Esophagus muscularis mucosa (tissue), 4 donors: ENCODE measurements around the gene LPAR3. TPM values are rescaled to one million over a fixed set of nuclear protein-coding genes. Genes with fewer than 3 reads are reported as not detected.

Experiments
- DNase-seq: peaks from one replicate; pipeline ENCODE4 v3.0.0-alpha.2; 2017; ENCODE audit errors: extremely low spot score
- H3K27ac ChIP-seq, 4 donors: fragments of 200-600 bp; sonication (generic); replicated peaks in 1 of 4; 1 replicate in 3 of 4; 2 replicates in 1 of 4; pipeline ENCODE4 v1.5.1; 2016 to 2019; ENCODE audit warnings: mild to moderate bottlenecking in 1 of 4
- H3K27me3 ChIP-seq, 4 donors: fragments of 200-600 bp; sonication (generic); one replicate each; pipeline versions ENCODE4 v1.5.1 to v1.6.0; 2016 to 2019
- H3K36me3 ChIP-seq, 4 donors: fragments of 200-600 bp; sonication (generic); one replicate each; pipeline ENCODE4 v1.5.1; 2016 to 2019
- H3K4me1 ChIP-seq, 4 donors: fragments of 200-600 bp; sonication (generic); one replicate each; pipeline ENCODE4 v1.5.1; 2016 to 2019
- H3K4me3 ChIP-seq, 4 donors: fragments of 200-600 bp; sonication (generic); 1 replicate in 2 of 4; 2 replicates in 2 of 4; pipeline ENCODE4 v1.5.1; 2016 to 2019; ENCODE audit warnings: mild to moderate bottlenecking in 4 of 4, moderate library complexity in 1 of 4
- H3K9me3 ChIP-seq, 4 donors: fragments of 200-600 bp; sonication (generic); 1 replicate in 3 of 4; 2 replicates in 1 of 4; pipeline ENCODE4 v1.5.1; 2016 to 2019
- EP300 ChIP-seq: sonication (generic); formaldehyde crosslinking; IDR thresholded peaks from one replicate; pipeline ENCODE4 v1.6.1; 2017; ENCODE audit warnings: antibody characterized with exemption
- POLR2A ChIP-seq: fragments of 450-650 bp; IDR thresholded peaks from one replicate; pipeline ENCODE4 v1.6.1; 2017; ENCODE audit warnings: antibody characterized with exemption, moderate library complexity, mild to moderate bottlenecking, low read depth
- POLR2AphosphoS5 ChIP-seq, 2 donors: sonication (generic); formaldehyde crosslinking; IDR thresholded peaks; one replicate each; pipeline ENCODE4 v1.6.1; 2017; ENCODE audit warnings: antibody characterized with exemption in 2 of 2
- WGBS: methylation state at CpG from one replicate; pipeline ENCODE4 v1.1.5; 2018; 5-methylcytosine and 5-hydroxymethylcytosine counted together
- intact Hi-C: fragments of 100-400 bp; cut with DNase I; formaldehyde crosslinking; loops from one replicate; pipeline ENCODE4 v1.15.1; 2023
- total RNA-seq, 4 donors: library from RNA; depleted of rRNA; stranded (reverse); fragments of >200 nt; gene quantifications; one replicate each; pipeline versions ENCODE4 v1.1.0 to v1.2.1, GENCODE V29; 2016
- TF ChIP-seq, protein P1 (sequence below), 3 experiments: fragments of 200-600 bp in 2 of 3; fragments of 450-650 bp in 1 of 3; sonication (generic) in 2 of 3; IDR thresholded peaks; one replicate each; pipeline ENCODE4 v1.5.1; 2017 to 2019; ENCODE audit warnings: antibody characterized with exemption in 3 of 3, mild to moderate bottlenecking in 2 of 3, moderate library complexity in 1 of 3

Gene LPAR3
- total RNA-seq, 4 donors from 2014 or later, result 0.19 to 0.33 TPM; not detected in 2

DNA sequence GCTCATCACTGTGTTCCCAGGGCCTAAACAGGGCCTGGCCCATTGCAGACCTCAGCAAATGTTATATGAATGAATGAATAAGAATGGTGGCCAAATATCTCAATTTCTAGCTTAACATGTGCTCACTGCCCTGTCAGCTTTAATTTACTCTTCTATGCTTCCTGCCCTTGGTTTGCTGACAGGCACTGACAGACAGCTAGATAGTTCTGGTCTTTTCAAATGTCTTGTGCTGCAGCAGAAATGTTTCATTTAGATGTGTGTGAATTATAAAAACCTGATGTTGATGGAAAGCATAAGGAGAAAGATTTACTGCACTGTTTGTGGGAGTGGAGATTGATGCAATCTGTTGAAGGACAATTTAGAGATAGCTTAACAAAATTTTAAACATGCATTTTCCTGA lies 48.9 kb downstream of the LPAR3 start:
- Histone ChIP-seq H3K27me3 (no peaks in the 10 kb centered on the region), H3K4me3 (no peak overlapping the region), H3K27ac (no peak overlapping the region), H3K4me1 (peaks cover 0 to 10% (median 6%) of the 10 kb centered on the region in 4 donors), H3K9me3 (no peaks in the 10 kb centered on the region), H3K36me3 (no peaks in the 10 kb centered on the region)
- intact Hi-C loops, result no loop called here
- TF ChIP-seq POLR2AphosphoS5 (IDR thresholded peaks at IDR 0.05) (no peak), POLR2A (no peak), EP300 (no peak)
- TF ChIP-seq, protein P1, sequence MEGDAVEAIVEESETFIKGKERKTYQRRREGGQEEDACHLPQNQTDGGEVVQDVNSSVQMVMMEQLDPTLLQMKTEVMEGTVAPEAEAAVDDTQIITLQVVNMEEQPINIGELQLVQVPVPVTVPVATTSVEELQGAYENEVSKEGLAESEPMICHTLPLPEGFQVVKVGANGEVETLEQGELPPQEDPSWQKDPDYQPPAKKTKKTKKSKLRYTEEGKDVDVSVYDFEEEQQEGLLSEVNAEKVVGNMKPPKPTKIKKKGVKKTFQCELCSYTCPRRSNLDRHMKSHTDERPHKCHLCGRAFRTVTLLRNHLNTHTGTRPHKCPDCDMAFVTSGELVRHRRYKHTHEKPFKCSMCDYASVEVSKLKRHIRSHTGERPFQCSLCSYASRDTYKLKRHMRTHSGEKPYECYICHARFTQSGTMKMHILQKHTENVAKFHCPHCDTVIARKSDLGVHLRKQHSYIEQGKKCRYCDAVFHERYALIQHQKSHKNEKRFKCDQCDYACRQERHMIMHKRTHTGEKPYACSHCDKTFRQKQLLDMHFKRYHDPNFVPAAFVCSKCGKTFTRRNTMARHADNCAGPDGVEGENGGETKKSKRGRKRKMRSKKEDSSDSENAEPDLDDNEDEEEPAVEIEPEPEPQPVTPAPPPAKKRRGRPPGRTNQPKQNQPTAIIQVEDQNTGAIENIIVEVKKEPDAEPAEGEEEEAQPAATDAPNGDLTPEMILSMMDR (IDR thresholded peaks at IDR 0.05), result no peak
- DNase-seq, result peak; percentile 66

GRCh38 chr1:84842748-84843231 lies 50.2 kb downstream of the LPAR3 start:
- peak; percentile 37 for DNase-seq
- H3K27me3 ChIP-seq, result no peaks in the 10 kb centered on the region
- H3K9me3 ChIP-seq, result no peaks in the 10 kb centered on the region
- no peaks in the 10 kb centered on the region for H3K36me3 ChIP-seq
- no peak overlapping the region for H3K27ac ChIP-seq
- peaks cover 0 to 9% (median 6%) of the 10 kb centered on the region in 4 donors for H3K4me1 ChIP-seq
- H3K4me3 ChIP-seq, result no peak overlapping the region
- WGBS, result 93% methylated on average over 3 of the region's 3 CpGs
- TF ChIP-seq, protein P1 (IDR thresholded peaks at IDR 0.05), result no peak
- intact Hi-C loops, result no loop called here

DNA sequence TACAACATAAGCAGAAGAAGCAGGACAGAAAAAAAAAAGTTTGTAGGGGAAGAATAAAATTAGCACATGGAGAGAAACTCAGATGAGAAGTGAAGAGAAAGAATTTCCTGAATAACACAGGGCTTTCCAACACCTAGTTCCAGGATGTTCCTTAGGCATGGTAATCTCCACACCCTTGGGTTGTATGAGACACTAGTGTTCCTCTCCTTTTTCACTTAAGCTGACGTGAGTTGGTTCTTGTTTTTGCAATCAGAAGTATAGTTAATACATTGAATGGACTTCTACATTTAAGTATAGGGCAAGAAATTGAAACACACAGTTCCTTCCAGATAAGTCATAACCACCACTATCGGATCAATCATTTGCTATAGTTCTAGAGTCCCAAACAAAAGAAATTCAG lies 51.0 kb downstream of the LPAR3 start:
- Histone ChIP-seq H3K27ac (no peak overlapping the region), H3K36me3 (no peaks in the 10 kb centered on the region), H3K9me3 (no peaks in the 10 kb centered on the region), H3K4me1 (peaks cover 0 to under 1% (median 0%) of the 10 kb centered on the region in 4 donors), H3K27me3 (no peaks in the 10 kb centered on the region), H3K4me3 (no peak overlapping the region)
- TF ChIP-seq EP300 (no peak), POLR2A (no peak), POLR2AphosphoS5 (IDR thresholded peaks at IDR 0.05) (no peak)
- TF ChIP-seq, protein P1 (IDR thresholded peaks at IDR 0.05), result no peak
- WGBS, result 86% methylated on average over 2 of the region's 2 CpGs
- intact Hi-C loops, result no loop called here
- DNase-seq, result no peak

- no peak overlapping the region for H3K4me3 ChIP-seq
- no peak overlapping the region for H3K27ac ChIP-seq
- H3K4me1 ChIP-seq, result no peaks in the 10 kb centered on the region
- TF ChIP-seq POLR2A (no peak), EP300 (no peak), POLR2AphosphoS5 (IDR thresholded peaks at IDR 0.05) (no peak)
- TF ChIP-seq, protein P1 (IDR thresholded peaks at IDR 0.05), result no peak
- no peak for DNase-seq
- no peaks in the 10 kb centered on the region for H3K9me3 ChIP-seq
- no peaks in the 10 kb centered on the region for H3K27me3 ChIP-seq
- intact Hi-C loops, result no loop called here
- H3K36me3 ChIP-seq, result no peaks in the 10 kb centered on the region
Observed at GRCh38 chr1:84840346-84840745, 52.7 kb downstream of the LPAR3 start.

DNA sequence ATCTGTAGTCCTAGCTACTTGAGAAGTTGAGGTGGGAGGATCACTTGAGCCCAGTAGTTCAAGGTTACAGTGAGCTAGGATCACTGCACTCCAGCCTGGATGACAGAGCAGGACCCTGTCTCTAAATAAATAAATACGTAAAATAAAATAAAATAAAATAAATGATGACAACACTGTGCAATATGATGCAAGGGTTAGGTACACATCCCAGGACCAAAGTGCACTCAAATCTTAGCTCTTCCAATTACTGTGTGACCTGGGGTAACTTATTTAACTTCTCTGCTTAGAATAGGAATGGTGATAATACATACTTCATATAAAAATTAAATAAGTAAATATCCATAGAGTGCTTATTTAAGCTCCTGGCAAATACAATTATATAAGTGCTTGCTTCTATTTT lies 53.5 kb downstream of the LPAR3 start:
- no peaks in the 10 kb centered on the region for H3K4me1 ChIP-seq
- intact Hi-C loops, result no loop called here
- 89% methylated on average over 1 of the region's 1 CpG for WGBS

More for the DNA sequence above, 53.5 kb downstream of the LPAR3 start:
- no peak overlapping the region for H3K4me3 ChIP-seq
- H3K9me3 ChIP-seq, result no peaks in the 10 kb centered on the region
- no peaks in the 10 kb centered on the region for H3K36me3 ChIP-seq
- DNase-seq, result no peak
- no peak overlapping the region for H3K27ac ChIP-seq
- no peaks in the 10 kb centered on the region for H3K27me3 ChIP-seq
- TF ChIP-seq, protein P1 (IDR thresholded peaks at IDR 0.05), result no peak
- TF ChIP-seq POLR2AphosphoS5 (IDR thresholded peaks at IDR 0.05) (no peak), POLR2A (no peak), EP300 (no peak)
